ENCODE measurements around the gene TUBA3D. TPM values are rescaled to one million over a fixed set of nuclear protein-coding genes. Genes with fewer than 3 reads are reported as not detected.
A peak's percentile ranks its signal among the peaks of the same experiment; 100 is the strongest.
"Not testable (repeated sequence)": the region's sequence is repeated elsewhere in the genome, so short reads cannot be mapped to it uniquely, and the experiment has no call there.

TUBA3D gene
- polyA plus RNA-seq, 3 donors: 0.53 to 2.7 (median 2.4) TPM

GRCh38 chr2:131511969-131512870 is 36.3 kb downstream of the TUBA3D start:
- not testable (repeated sequence) for DNase-seq

GRCh38 chr2:131514408-131515166 is 38.7 kb downstream of the TUBA3D start:
- not testable (repeated sequence) for DNase-seq

GRCh38 chr2:131515235-131515634 is 39.3 kb downstream of the TUBA3D start:
- DNase-seq: not testable (repeated sequence)

GRCh38 chr2:131516011-131516410 is 40.1 kb downstream of the TUBA3D start:
- DNase-seq: no peak

- not testable (repeated sequence) for DNase-seq
Measured at GRCh38 chr2:131516621-131517020, 40.7 kb downstream of the TUBA3D start.

GRCh38 chr2:131517106-131517831 is 41.4 kb downstream of the TUBA3D start:
- no peak for DNase-seq

GRCh38 chr2:131517856-131518255 is 41.9 kb downstream of the TUBA3D start:
- DNase-seq: not testable (repeated sequence)

GRCh38 chr2:131518531-131518930 is 42.6 kb downstream of the TUBA3D start:
- DNase-seq: not testable (repeated sequence)

GRCh38 chr2:131519466-131519865 is 43.5 kb downstream of the TUBA3D start:
- no peak for DNase-seq

GRCh38 chr2:131519871-131520470 is 44.1 kb downstream of the TUBA3D start:
- DNase-seq: not testable (repeated sequence)

- no peak for DNase-seq
Measured at GRCh38 chr2:131520526-131520925, 44.6 kb downstream of the TUBA3D start.

GRCh38 chr2:131521524-131521923 is 45.6 kb downstream of the TUBA3D start:
- DNase-seq: not testable (repeated sequence)

- no peak for DNase-seq
Measured at GRCh38 chr2:131521961-131522781, 46.3 kb downstream of the TUBA3D start.

- not testable (repeated sequence) for DNase-seq
Measured at GRCh38 chr2:131525256-131525655, 49.3 kb downstream of the TUBA3D start.

- peak; percentile 43 for DNase-seq
Measured at GRCh38 chr2:131527131-131528001, 51.4 kb downstream of the TUBA3D start, which contains the start of gene CCDC74A. TSS of gene CCDC74A (plus strand) at chr2:131527888. CDS start at chr2:131527971, 83 bp downstream.

- DNase-seq: not testable (repeated sequence)
Measured at GRCh38 chr2:131528981-131529863, 53.3 kb downstream of the TUBA3D start.

GRCh38 chr2:131529864-131530445 is 54.0 kb downstream of the TUBA3D start:
- DNase-seq: not testable (repeated sequence)

Data from renal pelvis (tissue), 4 donors.